Hepatocyte (in vitro differentiated cells): Measurements from ENCODE around the gene TBC1D1. TPM values are rescaled to one million over a fixed set of nuclear protein-coding genes. Genes with fewer than 3 reads are reported as not detected.

Experiments used
- DNase-seq: peaks from one replicate; pipeline ENCODE4 v3.0.0-alpha.2; 2016; ENCODE audit warnings: low spot score
- H2AFZ ChIP-seq: fragments of 200-600 bp; sonication (generic); 2 replicates; pipeline ENCODE4 v1.6.0; 2016; ENCODE audit warnings: antibody characterized with exemption, mild to moderate bottlenecking
- H3K27ac ChIP-seq: fragments of 200-600 bp; sonication (generic); 2 replicates; pipeline ENCODE4 v1.5.1; 2016; ENCODE audit warnings: mild to moderate bottlenecking
- H3K27me3 ChIP-seq: fragments of 200-600 bp; sonication (generic); 2 replicates; pipeline ENCODE4 v1.6.1; 2016
- H3K36me3 ChIP-seq: fragments of 200-600 bp; sonication (generic); replicated peaks from 2 replicates; pipeline ENCODE4 v1.5.1; 2016; ENCODE audit warnings: low read depth; ENCODE audit not compliant: insufficient read depth
- H3K4me1 ChIP-seq: fragments of 200-600 bp; sonication (generic); 2 replicates; pipeline ENCODE4 v1.5.1; 2016; ENCODE audit warnings: mild to moderate bottlenecking, moderate library complexity; ENCODE audit not compliant: insufficient read depth
- H3K4me2 ChIP-seq: fragments of 200-600 bp; sonication (generic); 2 replicates; pipeline ENCODE4 v1.6.0; 2016
- H3K4me3 ChIP-seq: fragments of 200-600 bp; sonication (generic); 2 replicates; pipeline ENCODE4 v1.5.1; 2016; ENCODE audit warnings: mild to moderate bottlenecking
- H3K79me2 ChIP-seq: fragments of 200-600 bp; sonication (generic); 2 replicates; pipeline ENCODE4 v1.6.0; 2017; ENCODE audit warnings: mild to moderate bottlenecking
- H3K9me2 ChIP-seq: fragments of 200-600 bp; sonication (generic); replicated peaks from 2 replicates; pipeline ENCODE4 v1.6.0; 2017; ENCODE audit warnings: mild to moderate bottlenecking; ENCODE audit not compliant: insufficient read depth
- H3K9me3 ChIP-seq: fragments of 200-600 bp; sonication (generic); 2 replicates; pipeline ENCODE4 v1.5.1; 2016; ENCODE audit warnings: low read depth, mild to moderate bottlenecking
- H4K20me1 ChIP-seq: fragments of 200-600 bp; sonication (generic); 2 replicates; pipeline ENCODE4 v1.6.0; 2016; ENCODE audit warnings: mild to moderate bottlenecking; ENCODE audit not compliant: insufficient read depth, poor library complexity, severe bottlenecking
- CTCF ChIP-seq: fragments of 200-600 bp; sonication (generic); IDR thresholded peaks from 2 replicates; pipeline ENCODE4 v1.5.1; 2016; ENCODE audit warnings: antibody characterized with exemption, mild to moderate bottlenecking; ENCODE audit not compliant: poor library complexity
- EZH2 ChIP-seq: fragments of 200-600 bp; sonication (generic); IDR thresholded peaks from 2 replicates; pipeline ENCODE4 v1.6.1; 2016; ENCODE audit warnings: antibody characterized with exemption, mild to moderate bottlenecking, borderline replicate concordance
- EZH2phosphoT487 ChIP-seq: fragments of 200-600 bp; sonication (generic); IDR thresholded peaks from one replicate; pipeline ENCODE4 v1.6.1; 2018; ENCODE audit warnings: antibody characterized with exemption, mild to moderate bottlenecking, low read depth, moderate library complexity; ENCODE audit not compliant: unreplicated experiment, severe bottlenecking
- WGBS: methylation state at CpG from one replicate; pipeline ENCODE4 v1.1.6; 2016; ENCODE audit warnings: low lambda C conversion rate; ENCODE audit errors: missing lambda C conversion rate; 5-methylcytosine and 5-hydroxymethylcytosine counted together
- polyA plus RNA-seq: library from polyadenylated mRNA; unstranded; fragments of >200 nt; fragmentation: Nextera tagmentation; extraction: Ambion mirVana; gene quantifications from 2 replicates; pipeline ENCODE4 v1.2.1, GENCODE V29; 2016
- total RNA-seq: library from RNA; depleted of rRNA; stranded (reverse); fragments of >200 nt; gene quantifications from 2 replicates; pipeline ENCODE4 v1.2.3, GENCODE V29; 2014

TBC1D1 gene
- total and polyA plus RNA-seq, 2 experiments from 2014 or later, result 45.6 to 117 TPM

- Histone ChIP-seq H3K9me2 (no peaks in the 10 kb centered on the region), H3K4me2 (peak overlapping the region; percentile 84), H3K36me3 (no peaks in the 10 kb centered on the region), H3K27ac (peak overlapping the region; percentile 95), H3K79me2 (peaks cover 42% of the 10 kb centered on the region), H3K4me3 (peak overlapping the region; percentile 78), H3K4me1 (peaks cover 13% of the 10 kb centered on the region), H3K9me3 (no peaks in the 10 kb centered on the region), H3K27me3 (no peaks in the 10 kb centered on the region), H4K20me1 (peaks cover 9% of the 10 kb centered on the region), H2AFZ (peak overlapping the region; percentile 67)
- no peak for TF ChIP-seq EZH2phosphoT487
- peak; percentile 82 for TF ChIP-seq CTCF
- 2% methylated on average over 29 of the region's 74 CpGs for WGBS
- peak; percentile 87 for DNase-seq
These were observed 86.8 kb downstream of the TBC1D1 start for GRCh38 chr4:37977471-37978247.

- no peak for DNase-seq
- Histone ChIP-seq H3K9me3 (no peaks in the 10 kb centered on the region), H3K4me1 (peaks cover 13% of the 10 kb centered on the region), H3K27me3 (no peaks in the 10 kb centered on the region), H3K27ac (peak overlapping the region; percentile 95), H3K9me2 (no peaks in the 10 kb centered on the region), H3K4me3 (peak overlapping the region; percentile 78), H3K79me2 (peaks cover 47% of the 10 kb centered on the region), H4K20me1 (peaks cover 9% of the 10 kb centered on the region), H2AFZ (peak overlapping the region; percentile 67), H3K4me2 (peak overlapping the region; percentile 84), H3K36me3 (no peaks in the 10 kb centered on the region)
- TF ChIP-seq EZH2phosphoT487, result no peak
- no peak for TF ChIP-seq EZH2
- no peak for TF ChIP-seq CTCF
- WGBS, result 37% methylated on average over 11 of the region's 11 CpGs
These were observed 87.5 kb downstream of the TBC1D1 start for GRCh38 chr4:37978248-37978924.

- no peak for DNase-seq
- Histone ChIP-seq H4K20me1 (peaks cover 9% of the 10 kb centered on the region), H3K4me1 (peaks cover 13% of the 10 kb centered on the region), H2AFZ (no peak overlapping the region), H3K27ac (no peak overlapping the region), H3K27me3 (no peaks in the 10 kb centered on the region), H3K9me3 (no peaks in the 10 kb centered on the region), H3K4me2 (no peak overlapping the region), H3K4me3 (no peak overlapping the region), H3K9me2 (no peaks in the 10 kb centered on the region), H3K79me2 (peaks cover 65% of the 10 kb centered on the region), H3K36me3 (no peaks in the 10 kb centered on the region)
- TF ChIP-seq CTCF (no peak), EZH2 (no peak)
- 96% methylated on average over 1 of the region's 1 CpG for WGBS
These were observed 89.4 kb downstream of the TBC1D1 start for GRCh38 chr4:37980246-37980645.
